GM21367 (cell line): ENCODE results near the gene TMEM198.

Experiments used
- ATAC-seq: cut with Tn5 transposase; IDR thresholded peaks from one replicate; pipeline ENCODE4 v1.9.1; 2021; ENCODE audit not compliant: unreplicated experiment

The TMEM198 gene

DNA sequence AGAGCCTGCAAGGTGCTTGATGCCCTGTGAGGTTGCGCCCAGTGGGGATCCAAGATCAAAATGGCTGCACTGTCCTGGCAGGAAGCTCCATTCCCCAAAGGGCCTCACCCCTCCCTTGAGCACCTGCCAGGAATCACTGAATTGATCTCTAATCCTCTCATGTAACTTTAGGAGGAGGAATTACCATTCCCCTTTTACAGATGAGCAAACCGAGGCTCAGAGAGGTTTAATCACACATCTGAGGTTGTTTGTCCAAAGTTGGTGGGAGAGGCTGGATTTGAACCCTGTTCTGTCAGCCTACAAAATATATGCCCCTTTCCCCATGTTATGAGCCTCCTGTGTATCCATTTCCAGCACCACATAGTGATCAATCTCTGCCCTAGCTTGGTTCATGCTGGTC is 19.0 kb upstream of the TMEM198 start:
- no peak for ATAC-seq

DNA sequence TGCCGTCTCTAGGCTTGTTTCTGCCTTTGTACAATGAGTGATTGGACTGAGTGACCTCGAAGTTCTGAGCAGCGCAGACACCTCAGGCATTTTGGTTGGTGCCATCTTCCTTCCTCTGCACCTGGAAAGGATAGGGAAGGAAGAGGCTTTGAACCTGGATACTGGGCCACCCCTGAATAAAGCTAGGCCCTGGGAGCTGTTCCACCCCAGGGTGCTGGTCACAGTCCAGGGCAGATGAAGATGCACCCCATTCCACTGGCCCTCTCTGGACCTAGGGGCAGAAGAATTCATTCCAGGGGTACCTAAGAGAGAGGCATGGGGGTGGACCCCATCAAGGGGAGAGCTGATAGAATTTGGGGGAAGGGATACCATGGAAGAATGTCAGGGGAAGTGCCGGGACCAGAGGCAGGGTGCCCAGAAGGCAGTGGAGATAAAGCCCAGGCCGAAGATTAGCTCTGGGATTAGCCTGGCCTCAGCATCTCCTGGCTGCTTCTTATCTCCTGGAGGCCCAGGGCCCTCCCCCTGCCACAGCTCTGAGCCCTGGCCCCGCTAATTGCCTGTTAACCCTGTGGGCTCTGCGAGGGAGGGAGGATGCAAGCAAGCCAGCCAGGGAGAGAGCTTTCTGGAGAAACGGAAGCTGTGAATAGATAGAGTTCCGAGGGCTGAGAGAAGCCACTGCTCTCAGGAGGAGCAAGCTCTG is 18.1 kb upstream of the TMEM198 start:
- no peak for ATAC-seq

DNA sequence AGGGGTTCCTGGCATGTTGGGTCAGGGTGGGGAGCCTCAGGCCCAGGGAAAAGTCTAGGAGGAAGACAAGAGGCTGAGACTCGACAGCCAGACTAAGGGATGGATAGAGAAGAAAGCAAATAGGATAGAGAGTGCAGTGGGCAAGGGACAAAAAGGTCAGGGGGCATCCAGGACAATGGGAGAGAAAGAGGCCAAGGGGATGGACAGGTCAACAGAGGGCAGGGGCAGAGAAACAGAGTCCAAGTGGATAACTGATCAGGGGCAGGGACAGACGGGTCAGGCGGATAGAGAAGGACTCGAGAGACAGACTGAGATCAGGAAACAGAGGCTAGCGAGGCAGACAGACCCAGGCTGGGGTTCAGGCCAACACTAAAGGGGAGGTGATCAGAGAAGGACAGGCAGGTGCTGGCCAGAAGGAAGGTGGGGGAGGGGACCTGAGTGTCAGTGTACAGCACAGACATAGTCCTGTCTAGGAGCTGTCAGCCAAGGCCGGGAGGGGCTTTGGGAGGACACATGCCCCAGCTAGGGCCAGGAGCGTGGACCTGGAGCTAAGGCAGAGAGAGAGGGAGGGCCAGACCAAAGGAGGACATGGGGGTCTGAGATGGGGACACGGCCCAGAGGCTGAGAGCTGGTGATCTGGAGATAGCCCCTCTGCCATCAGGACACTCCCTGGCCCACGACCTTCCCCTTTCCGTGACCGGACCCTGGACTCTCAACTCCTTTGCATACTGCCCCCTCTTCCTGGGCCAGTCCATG is 17.3 kb upstream of the TMEM198 start:
- ATAC-seq, result no peak

DNA sequence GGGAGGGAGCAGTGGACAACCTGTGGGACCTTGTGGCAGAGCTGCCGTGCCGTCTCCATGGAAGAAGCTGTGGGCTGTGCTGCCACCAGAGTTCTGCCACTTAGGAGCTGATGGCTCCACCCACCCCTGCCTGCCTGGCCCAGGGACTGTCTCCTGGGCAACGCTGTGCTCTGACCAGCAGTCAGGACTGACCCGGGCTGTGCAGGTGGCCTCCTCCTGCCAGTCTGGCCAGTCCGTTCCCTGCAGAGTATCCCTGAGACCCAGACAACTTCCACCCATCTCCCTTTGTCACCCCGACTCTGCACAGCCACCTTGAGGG is 16.8 kb upstream of the TMEM198 start:
- ATAC-seq, result no peak

DNA sequence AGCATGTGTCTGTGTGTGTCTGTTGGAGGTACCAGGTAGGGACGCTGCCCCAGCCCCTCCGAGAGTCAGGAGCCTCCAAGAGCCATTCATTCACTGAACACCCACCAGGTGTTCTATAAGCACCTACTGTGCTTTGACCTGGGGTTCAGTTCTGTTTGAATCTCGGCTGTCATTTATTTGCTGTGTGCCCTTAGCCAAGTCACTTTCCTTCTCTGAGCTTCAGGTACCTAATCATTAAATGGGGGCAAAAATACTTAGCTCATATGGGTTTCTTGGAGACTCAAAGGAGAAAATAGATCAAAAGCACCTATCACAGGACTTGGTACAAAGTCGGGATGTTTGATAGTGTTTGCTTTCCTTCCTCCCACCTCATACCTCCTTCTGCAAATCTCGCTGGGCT is 16.4 kb upstream of the TMEM198 start:
- ATAC-seq, result no peak

DNA sequence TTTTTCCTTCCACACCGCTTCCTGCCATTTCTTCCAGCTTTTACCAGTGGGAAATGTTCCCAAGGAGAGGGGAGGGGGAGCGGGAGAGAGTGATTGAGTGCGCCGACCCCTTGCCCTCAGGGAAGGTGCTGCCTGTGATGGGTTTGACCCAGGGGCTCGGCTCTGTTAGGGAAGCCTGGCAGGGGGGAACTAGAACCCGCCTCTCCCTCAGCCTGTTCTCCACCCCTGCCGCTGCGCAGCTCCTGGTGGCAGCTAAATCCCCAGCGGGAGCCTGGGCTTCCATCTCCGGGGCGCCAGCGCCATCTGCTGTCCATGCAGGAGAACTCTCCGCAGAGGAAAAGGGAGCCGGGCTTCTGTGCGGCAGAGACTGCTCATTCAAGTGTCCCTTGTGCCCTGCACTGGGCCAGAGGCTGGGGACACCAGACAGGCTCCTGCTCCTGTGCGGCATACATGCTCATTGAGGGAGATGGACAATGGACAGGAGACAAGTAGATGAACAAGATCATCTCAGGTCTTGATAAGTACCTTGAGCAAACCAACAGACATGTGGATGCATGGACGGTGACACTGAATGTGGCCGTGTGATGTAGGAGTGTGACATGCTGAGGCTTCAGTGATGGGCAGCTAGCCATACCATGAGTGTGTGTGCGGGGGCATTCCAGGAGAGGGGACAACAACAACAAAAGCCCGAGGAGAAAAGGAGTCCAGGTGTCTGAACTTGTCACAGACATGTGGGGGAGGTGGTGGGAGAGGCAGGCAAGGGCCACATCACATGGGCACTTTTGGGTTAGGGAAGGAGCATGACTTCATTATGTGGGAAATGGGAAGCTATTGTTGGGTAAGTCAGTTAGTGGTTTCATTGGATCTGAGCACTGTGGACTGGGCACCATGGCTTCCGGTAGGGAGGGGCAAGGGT is 13.5 kb upstream of the TMEM198 start:
- ATAC-seq, result peak; percentile 84

DNA sequence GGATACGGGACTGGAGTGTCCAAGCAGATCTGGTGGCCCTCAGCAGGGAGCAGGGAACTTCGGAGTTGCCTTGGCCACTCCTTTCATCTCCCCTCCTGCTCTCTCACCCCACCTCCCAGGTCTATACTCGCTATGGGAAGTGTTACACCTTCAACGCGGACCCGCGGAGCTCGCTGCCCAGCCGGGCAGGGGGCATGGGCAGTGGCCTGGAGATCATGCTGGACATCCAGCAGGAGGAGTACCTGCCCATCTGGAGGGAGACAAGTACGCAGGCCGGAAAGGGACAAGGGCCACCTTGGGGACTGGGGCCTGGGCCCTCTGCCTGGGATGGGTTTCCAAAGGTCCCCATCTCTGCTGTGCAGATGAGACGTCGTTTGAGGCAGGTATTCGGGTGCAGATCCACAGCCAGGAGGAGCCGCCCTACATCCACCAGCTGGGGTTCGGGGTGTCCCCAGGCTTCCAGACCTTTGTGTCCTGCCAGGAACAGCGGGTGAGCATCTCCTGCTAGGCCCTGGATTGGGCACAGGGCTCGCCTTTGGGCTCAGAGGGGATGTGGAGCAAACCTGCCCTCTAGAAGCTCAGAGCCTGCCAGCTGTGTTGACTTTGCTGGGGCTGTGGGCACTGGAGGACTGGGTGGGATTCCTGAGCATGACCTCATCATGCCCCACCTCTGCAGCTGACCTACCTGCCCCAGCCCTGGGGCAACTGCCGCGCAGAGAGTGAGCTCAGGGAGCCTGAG is 12.0 kb upstream of the TMEM198 start:
- no peak for ATAC-seq

DNA sequence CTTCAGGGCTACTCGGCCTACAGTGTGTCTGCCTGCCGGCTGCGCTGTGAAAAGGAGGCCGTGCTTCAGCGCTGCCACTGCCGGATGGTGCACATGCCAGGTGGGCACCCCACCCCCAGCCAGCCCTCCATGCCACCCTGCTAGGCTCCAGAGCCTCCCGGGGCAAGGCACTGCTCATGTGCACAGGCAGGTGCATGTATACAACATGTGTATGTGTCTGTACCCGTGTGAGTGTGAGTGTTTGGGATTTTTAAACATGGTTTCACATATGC is 11.5 kb upstream of the TMEM198 start:
- no peak for ATAC-seq

DNA sequence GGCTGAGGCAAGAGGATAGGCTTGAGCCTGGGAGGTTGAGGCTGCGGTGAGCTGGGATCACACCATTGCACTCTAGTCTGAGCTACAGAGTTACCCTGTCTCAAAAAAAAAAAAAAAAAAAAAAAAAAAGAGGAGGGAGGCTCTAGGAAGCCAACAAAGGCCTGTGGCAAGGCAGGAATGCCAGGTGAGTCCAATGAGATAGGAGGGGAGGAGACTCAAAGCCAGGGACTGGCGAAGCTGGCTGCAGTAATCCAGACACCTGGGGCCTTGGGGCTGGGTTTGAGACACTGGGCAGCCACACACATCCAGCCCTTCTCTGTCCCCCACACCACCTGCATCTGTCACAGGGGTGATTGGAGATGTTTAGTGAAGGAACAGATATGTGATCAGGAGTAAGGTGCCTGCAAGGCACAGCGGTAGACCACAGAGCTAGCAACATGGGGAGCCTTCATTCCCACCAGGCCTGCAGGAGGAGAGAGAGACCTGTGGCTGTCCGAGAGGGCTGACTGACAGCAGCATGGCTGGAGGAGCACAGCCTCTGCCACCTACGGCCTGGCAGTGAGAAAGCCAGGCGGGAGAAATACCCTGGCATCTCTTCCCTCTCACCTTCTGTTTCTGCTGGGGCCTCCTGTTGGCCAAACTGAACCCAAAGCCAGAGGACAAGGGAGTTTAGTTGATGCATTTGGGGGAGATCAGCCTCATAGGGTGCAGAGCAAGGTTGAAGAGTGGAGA is 9.7 kb upstream of the TMEM198 start:
- ATAC-seq, result no peak

DNA sequence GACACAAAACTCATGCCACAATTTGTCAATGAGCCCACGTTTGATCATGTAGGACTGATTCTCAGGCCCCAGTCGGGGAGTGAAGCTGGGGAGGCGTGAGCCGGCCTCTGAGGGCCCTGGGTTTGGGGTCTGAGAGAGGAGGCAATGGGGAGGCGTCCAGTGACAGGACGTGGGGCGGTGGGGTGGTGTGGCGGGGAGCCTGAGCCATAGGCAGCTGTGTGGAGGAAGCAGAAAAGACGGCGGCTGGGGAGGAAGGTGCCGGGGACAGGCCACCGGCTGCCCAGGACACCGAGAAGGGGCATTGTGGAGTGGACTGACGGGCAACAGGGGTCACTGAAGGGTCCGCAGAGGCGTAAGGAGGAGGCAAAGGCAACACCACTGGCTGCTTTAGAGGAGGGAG is 7.4 kb upstream of the TMEM198 start:
- no peak for ATAC-seq

DNA sequence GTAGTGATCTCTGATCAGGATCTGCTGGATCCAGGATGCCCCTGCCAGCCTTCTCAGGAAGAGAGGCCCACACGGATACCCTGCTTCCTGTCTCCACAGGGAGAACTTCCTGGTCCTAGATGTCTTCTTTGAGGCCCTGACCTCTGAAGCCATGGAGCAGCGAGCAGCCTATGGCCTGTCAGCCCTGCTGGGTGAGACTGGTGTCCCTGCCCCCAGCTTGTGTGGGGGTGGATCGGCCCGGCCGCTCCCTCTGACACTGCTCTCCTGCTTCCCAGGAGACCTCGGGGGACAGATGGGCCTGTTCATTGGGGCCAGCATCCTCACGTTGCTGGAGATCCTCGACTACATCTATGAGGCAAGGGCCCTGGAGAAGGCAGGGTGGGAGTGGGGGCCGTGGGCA is 6.9 kb upstream of the TMEM198 start:
- no peak for ATAC-seq

DNA sequence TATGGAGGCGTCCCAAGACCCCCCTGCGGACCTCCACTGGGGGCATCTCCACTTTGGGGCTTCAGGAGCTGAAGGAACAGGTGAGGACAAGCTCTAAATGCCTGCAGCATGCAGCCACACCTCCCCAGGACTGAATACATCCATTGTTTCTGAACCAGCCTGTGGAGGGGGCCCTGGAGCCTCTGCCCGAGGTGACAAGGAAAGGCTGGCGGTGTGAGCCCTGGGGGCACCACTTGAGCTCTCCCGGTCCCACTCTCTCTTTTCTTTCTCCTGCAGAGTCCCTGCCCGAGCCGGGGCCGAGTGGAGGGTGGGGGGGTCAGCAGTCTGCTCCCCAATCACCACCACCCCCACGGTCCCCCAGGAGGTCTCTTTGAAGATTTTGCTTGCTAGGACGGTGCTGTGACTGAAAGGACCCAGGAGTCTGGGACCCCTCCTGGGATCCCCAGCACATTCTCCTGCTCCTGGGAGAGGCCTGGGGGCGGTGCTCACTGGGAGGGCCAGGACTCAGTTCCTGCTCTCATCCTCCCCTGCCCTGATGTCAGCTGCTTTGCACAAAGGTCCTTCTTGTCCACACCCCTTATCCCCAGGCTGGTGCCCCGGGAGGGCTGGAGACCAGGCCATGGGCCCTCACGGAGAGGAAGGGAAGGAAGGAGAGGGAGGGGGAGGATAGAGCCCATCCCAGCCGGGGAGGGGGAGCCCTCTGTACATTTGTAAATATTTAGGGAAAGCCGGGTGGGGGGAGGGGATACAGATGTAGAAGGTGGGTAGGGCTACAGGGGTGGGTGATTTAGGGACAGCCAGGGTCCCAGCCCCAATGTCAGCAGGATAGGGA is 6.0 kb upstream of the TMEM198 start:
- ATAC-seq, result no peak

DNA sequence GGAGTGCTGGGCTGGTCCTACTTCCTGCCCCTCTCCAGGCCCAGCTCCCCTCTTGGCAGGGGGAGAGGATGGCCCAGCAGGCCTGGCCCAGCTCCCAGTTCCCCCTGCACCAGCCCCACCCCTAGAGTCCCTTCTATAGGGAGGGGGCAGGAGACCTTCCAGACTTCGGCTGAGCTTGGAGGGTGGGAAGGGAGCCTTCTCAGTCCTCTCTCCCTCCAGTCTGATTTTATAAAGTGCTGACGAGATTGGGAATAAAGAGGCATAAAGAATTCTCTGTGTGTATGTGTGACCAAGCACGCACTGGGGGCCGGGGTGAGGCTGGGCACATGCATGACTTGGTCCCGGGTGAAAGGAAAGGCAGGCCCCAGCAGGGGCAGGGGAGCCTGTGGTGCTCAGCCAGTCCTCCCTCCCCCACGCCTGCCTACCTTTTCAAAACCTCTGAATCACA is 5.3 kb upstream of the TMEM198 start:
- ATAC-seq, result no peak

DNA sequence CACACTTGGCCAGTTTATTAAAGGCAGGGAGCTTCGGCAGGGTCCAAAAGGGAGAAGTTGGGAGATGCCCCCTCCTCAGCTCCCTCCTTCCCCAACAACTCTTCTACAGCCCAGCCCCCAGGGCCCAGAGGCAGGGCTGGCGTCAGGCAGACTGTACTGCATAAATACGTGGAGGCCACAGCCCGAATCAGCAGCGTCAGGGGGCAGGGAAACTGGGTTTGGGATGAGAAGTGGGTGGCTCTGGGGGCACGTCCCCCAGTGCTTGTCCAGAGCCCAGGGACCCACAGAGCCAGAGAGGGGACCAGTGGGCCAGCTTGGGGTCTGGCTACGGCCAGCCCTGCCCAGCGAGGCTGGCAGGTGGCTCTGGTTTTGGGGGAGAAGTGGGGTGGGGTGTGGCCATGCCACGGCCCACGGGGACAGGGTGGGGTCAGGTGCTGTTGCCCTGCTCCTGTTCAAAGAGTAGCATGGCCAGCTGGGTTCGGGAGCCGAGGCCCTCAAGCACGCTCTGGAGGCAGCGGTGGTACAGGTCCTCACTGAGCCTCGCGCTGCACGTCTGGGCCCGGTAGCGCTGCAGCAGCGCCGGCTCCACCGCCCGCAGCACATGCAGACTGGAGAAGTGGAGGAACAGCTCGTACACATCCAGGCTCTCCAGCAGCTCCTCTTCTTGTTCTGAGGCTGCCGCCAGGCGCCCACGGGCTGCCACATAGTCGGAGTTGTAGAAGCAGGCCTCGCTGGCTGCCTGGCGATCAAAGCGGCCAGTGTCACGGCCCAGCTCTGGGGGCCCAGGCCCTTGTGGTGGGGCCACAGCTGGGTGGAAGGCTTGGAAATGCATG is 4.7 kb upstream of the TMEM198 start:
- no peak for ATAC-seq

DNA sequence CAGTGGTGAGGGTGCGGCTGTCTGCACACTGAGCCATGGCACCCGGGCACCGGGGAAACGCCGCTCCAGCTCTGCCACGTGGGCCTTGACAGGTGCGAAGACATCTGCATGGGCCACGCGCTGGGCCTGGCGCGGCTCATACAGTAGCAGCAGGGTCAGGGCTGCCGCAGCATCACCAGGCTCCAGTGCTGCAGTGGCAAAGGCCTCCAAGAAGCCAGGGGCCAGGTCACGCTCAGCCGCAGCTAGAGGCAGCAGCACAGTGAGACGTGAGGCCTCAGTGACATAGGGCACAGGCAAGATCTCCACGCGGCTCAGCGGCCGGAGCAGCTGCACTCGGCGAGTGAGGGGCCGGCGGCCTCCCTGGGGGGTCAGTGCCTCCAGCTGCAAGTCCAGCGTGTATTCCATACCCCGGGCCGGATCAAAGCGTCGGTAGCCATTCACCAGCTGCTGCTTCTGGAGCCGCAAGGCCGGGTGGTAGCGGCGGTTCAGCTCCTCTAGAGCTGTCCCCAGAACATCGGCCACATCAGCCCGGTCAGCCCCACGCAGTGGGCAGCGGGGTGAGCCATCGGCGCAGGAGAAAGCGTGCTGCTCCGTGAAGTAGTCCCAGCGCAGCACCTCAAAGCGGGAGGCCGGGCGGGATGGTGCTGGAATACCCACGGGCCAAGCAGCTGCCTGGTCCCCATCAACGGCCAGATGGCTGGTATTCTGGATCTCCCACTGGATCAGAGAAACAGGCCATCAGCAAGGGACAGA is 3.7 kb upstream of the TMEM198 start:
- no peak for ATAC-seq

DNA sequence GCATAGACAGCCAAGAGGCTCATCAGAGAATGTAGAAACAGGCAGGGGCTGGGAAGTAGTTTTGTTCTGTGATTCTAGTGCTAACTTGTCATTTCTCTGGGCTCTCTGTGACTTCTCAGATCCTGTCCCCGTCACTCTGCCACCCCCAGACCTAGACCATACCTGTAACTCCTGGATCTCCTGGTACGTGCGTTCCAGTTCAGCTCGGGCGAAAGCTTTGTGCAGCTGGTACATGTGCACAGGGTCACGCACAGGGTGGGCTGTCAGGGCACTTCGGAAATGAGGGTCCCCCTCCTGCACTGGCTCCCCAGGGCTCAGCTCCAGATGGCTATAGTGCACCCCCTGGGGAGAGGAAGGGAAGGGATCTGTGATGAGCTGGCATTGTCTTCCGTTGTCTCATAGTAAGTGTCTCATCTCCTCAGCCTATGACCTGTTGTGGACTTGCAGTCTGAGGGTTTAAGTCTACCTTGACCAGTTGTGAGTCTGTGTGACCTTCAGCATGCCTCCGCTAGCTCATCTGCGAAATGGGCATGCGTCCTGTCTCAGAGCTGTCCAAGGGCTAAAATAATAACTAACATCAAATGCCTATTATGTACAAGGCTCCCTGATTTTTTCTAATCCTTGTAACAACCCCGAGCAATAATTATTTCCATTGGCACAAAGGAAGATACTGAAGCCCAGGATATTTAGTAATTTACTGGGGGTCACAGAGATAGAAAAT is 2.9 kb upstream of the TMEM198 start:
- no peak for ATAC-seq

DNA sequence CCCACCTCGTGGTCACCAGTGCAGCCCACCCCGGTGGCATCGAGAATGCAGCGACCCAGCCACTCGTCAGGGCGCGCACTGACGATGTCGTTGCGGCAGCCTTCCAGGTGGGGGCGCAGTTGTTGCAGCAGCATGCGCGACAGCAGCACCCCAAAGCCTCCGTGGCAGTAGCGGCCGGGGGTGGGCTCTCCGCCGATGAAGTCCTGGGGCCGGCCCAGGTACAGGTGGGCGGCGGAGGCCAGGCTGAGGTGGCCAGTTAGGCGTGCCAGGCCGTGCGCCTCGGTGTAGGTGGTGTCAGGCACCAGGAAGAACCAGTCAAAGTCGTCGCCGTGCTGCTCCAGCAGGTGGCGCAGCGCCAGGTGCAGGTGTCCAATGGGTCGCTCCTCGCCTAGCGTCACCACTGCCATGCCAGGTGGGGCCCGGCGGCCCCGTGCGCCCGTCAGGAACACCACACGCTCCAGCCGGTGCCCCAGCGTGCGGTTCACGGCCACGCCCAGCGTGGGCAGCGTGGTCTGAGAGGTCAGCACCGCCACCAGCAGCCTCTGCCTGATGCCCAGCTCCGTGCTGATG is 2.1 kb upstream of the TMEM198 start:
- ATAC-seq, result peak; percentile 48
